GM18526 (cell line): ENCODE data around the gene PCDH12.

Experiments
- POLR2A ChIP-seq: IDR thresholded peaks from 3 replicates; pipeline ENCODE4 v1.6.1; 2011; ENCODE audit not compliant: insufficient read length; ENCODE audit errors: extremely low read depth

The PCDH12 gene

DNA sequence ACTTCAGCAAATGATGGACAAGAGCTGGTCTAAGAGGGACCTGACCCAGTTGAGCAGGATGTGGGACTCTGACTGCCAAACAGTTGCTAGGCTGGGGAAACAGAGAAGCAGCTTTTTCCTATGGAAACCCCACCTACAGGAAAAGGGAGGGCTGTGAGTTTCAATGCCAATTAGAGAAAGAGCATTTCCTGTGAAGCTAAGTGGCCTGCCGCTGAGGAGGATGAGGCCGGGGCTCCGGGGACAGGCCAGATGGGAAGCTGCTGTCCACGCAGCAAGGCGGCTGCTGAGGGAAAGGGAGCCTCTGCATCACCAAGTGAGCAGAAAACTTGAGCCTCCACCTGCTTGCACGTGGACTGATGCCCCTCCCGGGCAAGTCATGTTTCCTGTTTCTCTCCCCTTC, at the start of gene PCDH12:
Gene PCDH12, minus strand, starts transcription at position 90 of the 400 bp plus-strand sequence. CDS start 351 bp downstream, outside the sequence.
- TF ChIP-seq POLR2A: no peak

DNA sequence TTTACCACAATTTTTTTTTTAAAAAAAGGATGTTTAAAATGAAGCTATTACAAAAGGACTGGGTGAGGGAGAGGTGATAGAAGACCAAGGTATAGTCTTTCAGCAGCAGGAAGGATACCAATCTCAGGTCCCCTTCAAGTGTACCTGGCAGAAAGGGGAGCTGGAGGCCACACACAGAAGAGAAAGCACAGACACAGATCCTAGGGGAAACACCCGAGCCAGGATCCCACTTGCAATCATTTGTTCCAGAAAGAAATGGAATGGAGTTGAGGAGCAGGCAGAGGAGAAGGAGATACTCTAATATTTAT, 49.2 kb upstream of the PCDH12 start:
- no peak for TF ChIP-seq POLR2A

DNA sequence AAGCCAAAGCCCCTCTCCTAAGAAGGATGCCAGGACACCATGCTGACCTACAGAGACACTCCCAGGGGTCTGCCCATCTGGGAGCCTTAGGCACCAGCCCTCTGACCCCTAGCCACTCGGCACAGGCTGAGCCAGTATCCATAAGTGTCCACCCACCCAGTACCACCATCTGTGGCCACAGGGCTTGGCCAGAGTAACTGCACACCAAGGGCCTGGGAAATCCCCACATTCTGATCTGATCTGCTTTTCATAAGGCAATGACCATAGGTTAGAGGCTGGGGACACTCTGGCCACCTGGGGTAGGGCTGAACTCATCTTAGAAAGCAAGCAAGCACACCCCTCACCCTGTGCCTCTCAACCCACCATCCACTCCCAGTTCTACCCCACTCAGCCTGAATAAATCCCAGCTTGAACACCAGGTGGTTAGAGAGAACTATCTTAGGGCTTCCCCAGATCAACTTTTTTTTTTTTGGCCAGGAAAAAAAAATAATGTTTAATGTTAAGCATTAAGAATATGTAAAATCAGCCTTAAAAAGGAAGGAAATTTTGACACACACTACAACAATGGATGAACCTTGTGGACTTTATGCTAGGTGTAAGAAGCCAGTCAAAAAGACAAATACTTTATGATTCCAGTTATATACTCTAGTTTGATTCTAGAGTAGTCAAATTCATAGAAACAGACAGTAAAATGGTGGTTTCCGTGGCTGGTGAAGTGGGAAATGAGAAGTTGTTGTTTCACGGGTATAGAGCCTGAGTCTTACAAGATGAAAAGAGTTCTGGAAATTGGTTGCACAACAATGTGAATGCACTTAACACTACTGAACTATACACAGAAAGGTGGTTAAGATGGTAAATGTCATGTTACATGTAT, 48.6 kb upstream of the PCDH12 start:
- TF ChIP-seq POLR2A: no peak

DNA sequence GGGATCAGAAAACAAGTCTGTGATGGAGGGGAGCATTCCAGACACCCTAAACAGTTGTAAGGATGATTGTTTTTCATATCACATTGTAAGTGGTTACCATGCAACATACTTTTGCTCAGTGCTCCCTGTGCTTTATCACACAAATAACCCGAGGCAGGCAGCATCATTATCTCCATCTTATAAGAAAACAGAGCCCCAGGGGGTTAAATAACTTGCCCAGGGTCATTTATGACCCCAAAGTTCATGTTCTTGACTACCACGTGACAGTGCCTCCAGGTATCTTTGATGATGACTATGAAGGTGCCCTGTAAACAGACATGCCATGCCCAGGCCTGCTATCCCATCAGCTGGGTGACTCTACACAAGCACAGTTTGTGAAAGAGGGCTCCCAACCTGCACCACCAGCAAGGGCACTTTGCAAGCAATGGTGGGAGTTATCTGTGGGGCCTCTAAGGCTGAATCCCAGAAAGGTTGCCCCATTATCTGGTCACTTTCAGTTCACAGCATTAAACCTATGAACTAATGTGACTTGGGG, 45.3 kb upstream of the PCDH12 start:
- TF ChIP-seq POLR2A: no peak

DNA sequence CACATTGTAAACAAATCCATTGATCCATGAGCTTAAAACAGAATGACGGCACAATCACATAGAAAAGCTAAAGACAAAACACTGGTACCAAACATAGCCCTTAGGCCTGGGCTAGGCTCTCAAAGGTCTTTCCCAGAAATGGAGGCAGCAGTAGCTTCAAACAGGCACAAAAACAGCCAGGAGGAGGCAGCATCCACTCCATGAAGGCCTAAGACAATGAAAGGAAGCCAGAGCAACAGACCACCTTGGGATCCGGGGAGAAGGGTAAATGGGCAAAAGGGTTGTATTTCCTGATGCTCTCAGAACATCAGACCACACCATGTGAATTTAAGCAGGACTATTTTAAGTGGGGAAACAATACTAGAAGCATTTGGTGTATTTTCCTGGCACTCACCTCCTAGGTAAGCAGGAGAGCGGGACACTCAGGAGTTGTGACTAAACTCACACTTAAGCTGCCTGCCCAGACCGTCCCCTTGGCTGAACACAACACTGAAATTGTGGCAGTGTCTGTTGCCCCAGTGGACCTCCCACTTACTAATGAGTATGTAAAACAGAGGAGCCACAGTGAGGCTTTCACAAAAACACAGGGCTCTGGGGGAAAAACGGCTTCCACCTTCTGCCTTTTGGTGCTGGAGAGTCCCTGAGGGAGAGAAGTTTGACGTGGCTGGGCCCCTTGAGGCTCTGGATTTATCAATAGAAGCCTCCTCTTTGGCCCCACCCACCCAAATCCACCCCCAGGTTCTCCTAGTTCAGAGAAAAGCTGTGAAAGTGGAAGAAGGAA, 42.9 kb upstream of the PCDH12 start:
- no peak for TF ChIP-seq POLR2A

DNA sequence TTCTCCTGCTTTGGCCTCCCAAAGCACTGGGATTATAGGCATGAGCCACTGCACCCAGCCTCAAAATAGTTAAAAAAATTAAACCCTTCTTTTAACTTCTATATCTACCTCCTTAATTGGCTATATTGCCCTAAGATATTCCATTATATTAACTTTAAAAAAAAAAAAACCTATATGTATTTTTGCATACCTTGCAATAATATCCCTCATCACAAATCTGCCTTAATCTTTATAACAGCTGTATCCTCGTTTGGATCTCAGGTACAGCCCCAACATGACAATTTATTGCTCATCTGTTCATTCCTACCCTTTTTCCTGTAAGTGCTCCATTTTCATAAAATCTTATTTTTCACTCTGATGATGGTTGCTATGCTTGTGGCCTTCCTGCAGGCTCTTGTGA, 42.2 kb upstream of the PCDH12 start:
- no peak for TF ChIP-seq POLR2A

DNA sequence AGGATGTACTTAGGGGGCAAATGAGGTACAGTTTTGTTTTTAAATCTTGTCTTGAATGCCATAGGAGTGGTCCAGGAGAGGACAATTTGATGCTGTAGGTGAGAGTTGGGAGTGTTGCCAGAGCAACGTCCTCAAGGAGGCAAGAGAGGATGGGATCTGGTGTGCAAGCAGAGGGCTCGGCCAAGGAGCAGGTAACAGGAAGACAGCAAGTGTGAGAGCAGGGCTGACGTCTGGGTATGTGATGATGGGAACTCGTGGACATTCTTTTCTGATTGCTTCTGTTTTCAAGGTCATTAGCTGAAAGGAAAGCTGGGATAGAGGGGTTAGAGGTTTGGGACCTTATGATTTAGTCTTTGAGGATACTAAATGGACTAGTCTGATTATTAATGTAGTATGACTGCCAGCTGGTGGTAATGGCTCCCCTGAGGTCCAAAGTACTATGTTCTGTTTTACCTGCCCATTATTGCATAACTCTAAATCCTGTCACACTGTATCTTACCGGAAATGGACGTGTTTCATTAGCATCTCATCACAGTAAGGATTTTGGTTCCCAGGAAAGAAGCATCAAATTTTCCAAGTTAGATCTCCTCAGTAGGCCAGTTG, 39.5 kb upstream of the PCDH12 start:
- TF ChIP-seq POLR2A: no peak

DNA sequence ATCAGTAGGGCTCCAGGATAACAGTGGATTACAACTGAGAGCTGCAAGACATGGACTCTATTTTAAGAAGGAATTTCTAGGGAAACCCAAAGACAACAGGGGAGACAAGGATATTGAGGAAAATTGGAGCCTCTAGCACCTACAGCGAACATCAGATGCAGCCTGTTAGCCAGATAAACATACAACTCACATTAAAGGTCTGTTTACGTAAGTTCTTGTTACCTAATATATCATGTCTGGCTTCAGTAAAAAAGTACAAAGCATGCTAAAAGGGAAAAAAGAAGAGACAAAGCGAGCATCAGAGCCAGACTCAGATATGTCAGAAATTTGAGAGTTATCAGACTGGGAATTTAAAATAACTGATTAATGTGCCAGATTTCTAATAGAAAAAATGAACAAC, 37.7 kb upstream of the PCDH12 start:
- no peak for TF ChIP-seq POLR2A

DNA sequence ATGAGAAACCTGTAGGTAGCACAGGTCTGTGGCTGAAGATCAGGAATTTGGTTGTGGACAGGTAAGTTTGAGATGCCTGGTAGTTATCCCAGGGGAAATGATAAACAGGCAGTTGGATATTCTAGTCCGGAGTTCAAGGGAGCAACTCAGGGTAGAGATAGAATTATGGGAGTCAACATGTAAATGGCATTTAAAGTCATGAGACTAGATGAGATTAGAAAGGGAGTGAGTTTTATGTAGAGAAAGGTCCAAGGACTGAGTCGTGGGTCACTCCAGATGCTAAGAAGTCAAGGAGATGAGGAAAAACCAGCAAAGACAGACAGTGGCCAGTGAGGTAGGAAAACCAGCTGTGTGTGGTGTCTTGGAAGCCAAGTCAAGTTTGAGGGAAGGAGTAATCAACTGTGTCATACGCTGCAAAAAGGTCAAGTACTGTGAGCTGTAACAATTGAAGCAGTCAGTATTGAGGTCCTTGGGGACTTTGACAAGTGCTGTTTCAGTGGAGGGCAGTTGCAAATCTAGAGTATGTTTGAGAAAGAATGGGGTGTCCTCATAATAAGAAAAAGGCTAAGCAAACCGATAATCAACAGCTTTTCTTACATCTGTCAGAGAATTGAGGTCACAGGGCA, 36.6 kb upstream of the PCDH12 start:
- TF ChIP-seq POLR2A: no peak

DNA sequence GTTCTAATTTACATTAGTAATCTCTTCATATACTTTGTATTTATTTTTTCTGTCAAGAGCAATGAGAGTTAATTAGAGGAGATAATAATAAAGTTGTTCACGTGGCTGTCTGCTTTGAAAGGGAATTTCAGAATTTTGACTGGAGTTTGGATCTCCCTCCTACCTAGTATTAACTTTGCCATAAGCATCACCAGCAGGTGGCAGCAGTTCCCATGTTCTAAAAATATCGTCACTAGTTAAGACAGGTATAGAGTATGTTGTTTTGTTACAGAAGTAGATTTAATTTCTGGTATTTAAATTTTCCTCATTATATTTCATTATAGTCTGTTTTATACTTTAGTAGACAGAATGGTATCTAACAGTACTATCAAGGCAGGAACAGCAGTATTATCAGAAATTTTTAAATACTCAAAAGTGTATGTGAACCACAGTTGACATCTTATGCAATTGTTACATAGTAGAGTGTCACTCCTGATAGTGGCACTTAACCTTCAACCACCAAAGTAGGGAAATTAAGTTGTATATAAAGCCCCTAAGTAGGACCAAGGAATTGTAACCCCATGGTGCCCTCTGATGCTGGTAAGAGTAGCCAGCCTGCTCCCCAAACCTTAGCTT, 34.5 kb upstream of the PCDH12 start:
- no peak for TF ChIP-seq POLR2A

DNA sequence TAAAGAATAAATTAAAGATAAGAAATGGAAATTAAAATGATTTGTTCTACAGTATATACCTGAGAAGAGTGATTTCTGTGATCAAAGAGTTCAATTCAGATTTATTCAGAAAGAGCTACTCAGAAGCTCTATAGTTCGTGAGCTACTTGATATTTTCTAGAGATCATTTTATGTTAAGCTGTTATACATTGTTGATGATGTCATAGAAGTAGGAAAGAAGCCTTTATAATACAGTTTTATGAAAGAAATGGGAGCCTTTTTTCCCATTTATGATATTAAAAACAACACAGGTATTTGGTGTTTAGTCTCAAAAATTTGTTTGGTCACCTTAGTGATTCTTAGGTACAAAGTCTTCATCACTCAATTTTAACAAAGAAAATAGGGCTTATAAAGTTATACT, 31.7 kb upstream of the PCDH12 start:
- no peak for TF ChIP-seq POLR2A

DNA sequence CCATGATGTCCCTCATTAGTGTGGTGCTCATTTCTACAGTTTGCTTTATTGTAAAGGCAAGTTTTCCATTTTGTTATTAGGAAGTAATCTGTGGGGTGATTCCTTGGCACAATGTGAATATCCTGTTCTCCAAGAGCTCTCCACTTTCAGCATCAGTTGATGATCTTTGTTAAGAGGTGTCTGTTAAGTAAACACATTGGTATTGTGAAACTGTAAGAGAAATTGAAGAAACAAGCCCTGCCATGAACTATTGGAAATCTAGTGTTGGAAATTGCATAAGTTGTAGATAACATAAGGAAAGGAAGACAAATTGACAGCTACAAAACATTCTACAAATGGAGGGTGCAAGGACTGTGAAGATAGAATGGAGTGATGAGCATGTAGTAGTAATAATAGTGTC, 28.1 kb upstream of the PCDH12 start:
- no peak for TF ChIP-seq POLR2A

DNA sequence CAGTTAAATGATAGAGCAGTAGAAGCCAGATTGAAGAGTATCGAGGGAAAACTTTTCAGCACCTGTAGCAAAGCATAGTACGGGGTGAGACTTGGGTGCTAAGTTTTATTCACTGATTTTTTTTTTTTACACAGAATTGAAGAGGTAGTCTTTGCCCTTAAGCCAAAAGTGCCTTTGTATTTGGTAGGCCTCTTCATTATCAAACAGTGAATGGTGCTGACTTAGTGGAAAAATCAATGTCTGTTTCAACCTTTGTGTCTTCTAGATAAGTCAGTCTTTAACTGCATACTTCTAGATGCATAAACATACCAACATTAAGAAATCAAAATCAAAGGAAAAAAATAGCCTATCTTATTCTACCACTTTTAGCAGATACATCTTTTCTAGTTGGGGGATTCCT, 24.6 kb upstream of the PCDH12 start:
- TF ChIP-seq POLR2A: no peak

DNA sequence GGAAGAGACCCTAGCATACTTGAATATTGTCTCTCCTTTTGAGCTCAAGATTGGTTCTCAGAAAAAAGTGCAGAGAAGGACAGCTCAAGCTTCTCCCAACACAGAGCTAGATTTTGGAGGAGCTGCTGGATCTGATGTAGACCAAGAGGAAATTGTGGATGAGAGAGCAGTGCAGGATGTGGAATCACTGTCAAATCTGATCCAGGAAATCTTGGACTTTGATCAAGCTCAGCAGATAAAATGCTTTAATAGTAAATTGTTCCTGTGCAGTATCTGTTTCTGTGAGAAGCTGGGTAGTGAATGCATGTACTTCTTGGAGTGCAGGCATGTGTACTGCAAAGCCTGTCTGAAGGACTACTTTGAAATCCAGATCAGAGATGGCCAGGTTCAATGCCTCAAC, 20.4 kb upstream of the PCDH12 start:
- TF ChIP-seq POLR2A: no peak

DNA sequence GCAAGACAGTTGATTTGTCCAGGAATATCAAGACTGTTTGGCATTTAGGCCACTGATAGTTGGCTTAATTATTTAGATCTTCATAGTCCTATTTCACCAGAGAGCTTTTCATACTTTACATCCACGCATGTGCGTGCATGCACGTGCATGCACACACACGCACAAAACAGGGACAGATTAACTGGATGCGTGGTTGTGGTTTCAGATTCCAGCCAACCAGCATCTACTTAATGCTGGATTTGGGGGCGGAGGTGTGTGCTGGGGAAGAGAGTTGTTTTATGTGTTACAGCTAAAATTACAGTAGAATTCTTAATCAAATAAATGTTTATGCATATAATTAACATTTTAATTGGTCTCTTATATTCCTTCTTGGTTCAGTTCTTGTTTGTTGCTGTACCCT, 18.2 kb upstream of the PCDH12 start:
- no peak for TF ChIP-seq POLR2A
